HepG2 (cell line): ENCODE measurements around the gene CCNQ. TPM values are rescaled to one million over a fixed set of nuclear protein-coding genes. Genes with fewer than 3 reads are reported as not detected.

ENCODE experiments used
- ESRRA ChIP-seq: sonication (generic); formaldehyde crosslinking; IDR thresholded peaks from 2 replicates; pipeline ENCODE4 v1.5.1; 2020; ENCODE audit warnings: mild to moderate bottlenecking, low read depth, missing genetic modification reagents
- GABPB1 ChIP-seq: IDR thresholded peaks from 2 replicates; pipeline ENCODE4 v1.6.1; 2016; ENCODE audit warnings: mild to moderate bottlenecking, missing genetic modification reagents, moderate library complexity, missing compliant biosample characterization
- HDAC2 ChIP-seq: sonication (generic); formaldehyde crosslinking; IDR thresholded peaks from 2 replicates; pipeline ENCODE4 v1.4.0; 2020; ENCODE audit warnings: missing genetic modification reagents
- HIC2 ChIP-seq: sonication (generic); formaldehyde crosslinking; IDR thresholded peaks from 2 replicates; pipeline ENCODE4 v1.9.0; 2022; ENCODE audit warnings: low read depth, missing genetic modification reagents
- HMG20B ChIP-seq: conservative IDR thresholded peaks from 2 replicates; pipeline ENCODE4 v1.6.1; 2016; ENCODE audit warnings: missing genetic modification reagents, missing compliant biosample characterization
- HMGA1 ChIP-seq: sonication (generic); formaldehyde crosslinking; conservative IDR thresholded peaks from 2 replicates; pipeline ENCODE4 v1.4.0; 2020; ENCODE audit warnings: missing genetic modification reagents
- KDM3A ChIP-seq: IDR thresholded peaks from 2 replicates; pipeline ENCODE4 v1.6.1; 2018; ENCODE audit warnings: low read depth, missing compliant biosample characterization
- KIAA2018 ChIP-seq: sonication (generic); formaldehyde crosslinking; IDR thresholded peaks from 2 replicates; pipeline ENCODE4 v1.5.0; 2020; ENCODE audit warnings: mild to moderate bottlenecking, missing genetic modification reagents, borderline replicate concordance
- NFKBIZ ChIP-seq: IDR thresholded peaks from 2 replicates; pipeline ENCODE4 v1.6.1; 2018; ENCODE audit warnings: missing genetic modification reagents, missing compliant biosample characterization
- PBX2 ChIP-seq: IDR thresholded peaks from 2 replicates; pipeline ENCODE4 v1.6.1; 2016; ENCODE audit warnings: control low read depth
- ZBED4 ChIP-seq: sonication (generic); formaldehyde crosslinking; IDR thresholded peaks from 2 replicates; pipeline ENCODE4 v1.4.0; 2020; ENCODE audit warnings: missing genetic modification reagents, borderline replicate concordance
- ZNF496 ChIP-seq: sonication (generic); formaldehyde crosslinking; IDR thresholded peaks from 2 replicates; pipeline ENCODE4 v1.8.1; 2023; ENCODE audit warnings: mild to moderate bottlenecking, moderate library complexity, missing genetic modification reagents; ENCODE audit not compliant: insufficient replicate concordance
- ZNF660 ChIP-seq: sonication (generic); formaldehyde crosslinking; IDR thresholded peaks from 2 replicates; pipeline ENCODE4 v1.5.1; 2020; ENCODE audit warnings: mild to moderate bottlenecking, low read depth, missing genetic modification reagents, borderline replicate concordance
- polyA plus RNA-seq, 8 experiments: library from polyadenylated mRNA; depleted of rRNA in 3 of 8; stranded (reverse) in 7 of 8; unstranded in 1 of 8; fragments of >200 nt; fragmentation: Illumina TruSeq in 4 of 8; extraction: Trizol in 4 of 8; gene quantifications; 2 replicates each; pipeline versions ENCODE4 v1.2.1 to v1.2.3, GENCODE V29; 2011 to 2016; ENCODE audit warnings: low read depth in 4 of 8, missing spikeins in 1 of 8, mixed read lengths in 1 of 8; ENCODE audit not compliant: insufficient read depth in 1 of 8
- total RNA-seq, 5 experiments: library from RNA; depleted of rRNA; stranded (reverse); fragments of >200 nt; fragmentation: Illumina TruSeq; extraction: Trizol; gene quantifications; 2 replicates each; pipeline ENCODE4 v1.2.3, GENCODE V29; 2016; ENCODE audit warnings: low read depth in 1 of 5

CCNQ gene
- total and polyA plus RNA-seq, 2 of the 13 experiments (the other 11 are each of a cell fraction or from before 2014, with no cell fraction given) = 15.0 to 25.5 TPM

GRCh38 chrX:153626863-153627674 is 28.1 kb upstream of the CCNQ start (continued):
- TF ChIP-seq KIAA2018 = no peak
- no peak; the same call in 1 of the 2 replicates for TF ChIP-seq KDM3A (CRISPR knock-in tag)
- no peak for TF ChIP-seq HMG20B (CRISPR knock-in tag)
- TF ChIP-seq ZNF660 (CRISPR knock-in tag) = no peak
- TF ChIP-seq ZNF496 (CRISPR knock-in tag) = no peak
- no peak for TF ChIP-seq NFKBIZ (CRISPR knock-in tag)
- no peak for TF ChIP-seq PBX2 (CRISPR knock-in tag)
- TF ChIP-seq ZBED4 (CRISPR knock-in tag) = no peak; the same call in 1 of the 2 replicates
- TF ChIP-seq ESRRA (CRISPR knock-in tag) = peak; percentile 89
- peak; percentile 50; the same call in 1 of the 2 replicates for TF ChIP-seq HDAC2
- TF ChIP-seq HMGA1 (CRISPR knock-in tag) = no peak
- peak; percentile 36; the same call in 1 of the 2 replicates for TF ChIP-seq HIC2 (CRISPR knock-in tag)
- TF ChIP-seq GABPB1 = peak; percentile 44; the same call in 1 of the 2 replicates
